HG03460 (cell line): Measurements from ENCODE around the gene RIMBP2.

Experiments used
- ATAC-seq: cut with Tn5 transposase; IDR thresholded peaks from one replicate; pipeline ENCODE4 v1.9.1; 2021; ENCODE audit not compliant: unreplicated experiment

RIMBP2 gene

GRCh38 chr12:130454296-130454695, 261.8 kb downstream of the RIMBP2 start:
- ATAC-seq = no peak

DNA sequence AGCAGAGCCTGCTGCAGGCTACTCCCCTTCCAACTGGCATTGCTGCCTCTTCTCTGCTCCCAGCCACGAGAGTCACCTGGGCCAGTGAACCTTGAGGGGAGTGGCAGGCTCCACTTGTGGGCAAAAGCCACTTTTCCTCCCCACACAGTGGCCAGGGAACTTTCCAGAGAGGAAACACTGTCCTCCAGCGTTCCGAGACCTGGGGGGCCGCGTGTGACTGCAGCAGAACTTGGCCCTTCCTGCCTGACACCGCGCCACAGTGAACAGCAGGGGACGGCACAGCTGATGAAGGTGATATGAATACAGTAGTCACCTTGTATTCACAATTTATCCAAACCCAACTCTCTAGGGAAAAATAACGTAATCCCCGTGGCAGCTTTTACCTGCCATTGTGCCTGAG, 263.6 kb downstream of the RIMBP2 start:
- no peak for ATAC-seq

DNA sequence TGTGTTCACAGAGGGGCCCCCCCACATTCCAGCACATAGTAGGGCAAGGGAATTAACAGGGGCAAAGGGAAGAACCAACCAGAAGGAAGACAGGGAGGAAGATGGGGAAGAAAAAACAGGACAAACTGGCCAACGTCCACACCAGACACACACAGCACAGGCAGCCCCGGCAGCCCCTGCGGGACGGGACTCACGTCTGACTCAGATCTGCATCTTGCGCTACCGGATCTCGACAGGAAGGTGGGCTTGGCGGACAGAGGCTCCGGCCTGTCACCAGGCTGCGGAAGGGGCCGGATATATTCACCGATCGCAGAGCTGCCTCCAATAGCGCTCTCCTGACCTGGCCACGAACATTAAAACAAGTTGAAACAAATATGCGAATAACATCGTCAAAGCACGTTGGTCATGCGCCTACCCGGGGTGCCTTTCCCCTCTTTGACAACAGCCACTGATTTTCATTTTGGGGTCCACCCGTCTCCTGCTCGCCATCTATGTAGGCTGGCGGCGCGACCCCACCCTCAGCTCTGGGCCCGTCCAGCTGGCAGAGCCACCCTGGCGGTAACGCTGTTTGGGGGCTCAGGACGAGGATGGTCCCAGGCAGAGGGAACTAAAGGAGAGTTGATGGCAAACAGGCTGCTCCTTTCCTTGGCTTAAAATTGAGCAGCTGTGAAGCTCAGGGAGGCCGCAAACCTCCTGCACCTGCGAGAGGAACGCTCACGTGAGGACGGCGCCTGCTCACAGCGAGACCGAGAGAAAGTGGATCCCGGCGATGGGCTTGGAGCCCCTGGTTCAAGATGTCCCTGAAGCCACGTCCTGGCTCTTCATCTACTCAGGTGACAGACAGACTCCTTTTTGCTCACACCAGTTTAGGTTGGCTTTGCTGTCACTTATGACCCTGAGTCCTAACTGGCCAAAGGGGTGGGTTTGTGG, 264.8 kb downstream of the RIMBP2 start:
- no peak for ATAC-seq

DNA sequence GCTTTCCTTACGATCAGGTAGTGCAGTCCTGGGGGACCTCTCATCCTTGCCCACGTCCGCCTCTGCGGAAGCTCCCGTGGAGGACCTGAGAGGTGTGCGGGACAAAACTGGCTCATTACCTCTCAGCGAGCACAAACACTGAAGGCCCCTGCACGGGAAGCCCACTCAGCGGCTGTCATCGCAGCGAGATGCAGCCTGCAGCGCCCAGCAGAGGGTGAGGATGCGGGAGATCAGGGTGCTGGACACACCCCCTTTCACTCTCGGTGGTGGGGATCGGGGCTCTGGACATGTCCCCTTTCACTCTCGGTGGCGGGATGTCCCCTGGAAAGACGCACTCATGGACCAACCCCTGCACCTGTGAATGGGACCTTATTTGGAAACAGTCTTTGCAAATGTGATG, 266.8 kb downstream of the RIMBP2 start:
- no peak for ATAC-seq

DNA sequence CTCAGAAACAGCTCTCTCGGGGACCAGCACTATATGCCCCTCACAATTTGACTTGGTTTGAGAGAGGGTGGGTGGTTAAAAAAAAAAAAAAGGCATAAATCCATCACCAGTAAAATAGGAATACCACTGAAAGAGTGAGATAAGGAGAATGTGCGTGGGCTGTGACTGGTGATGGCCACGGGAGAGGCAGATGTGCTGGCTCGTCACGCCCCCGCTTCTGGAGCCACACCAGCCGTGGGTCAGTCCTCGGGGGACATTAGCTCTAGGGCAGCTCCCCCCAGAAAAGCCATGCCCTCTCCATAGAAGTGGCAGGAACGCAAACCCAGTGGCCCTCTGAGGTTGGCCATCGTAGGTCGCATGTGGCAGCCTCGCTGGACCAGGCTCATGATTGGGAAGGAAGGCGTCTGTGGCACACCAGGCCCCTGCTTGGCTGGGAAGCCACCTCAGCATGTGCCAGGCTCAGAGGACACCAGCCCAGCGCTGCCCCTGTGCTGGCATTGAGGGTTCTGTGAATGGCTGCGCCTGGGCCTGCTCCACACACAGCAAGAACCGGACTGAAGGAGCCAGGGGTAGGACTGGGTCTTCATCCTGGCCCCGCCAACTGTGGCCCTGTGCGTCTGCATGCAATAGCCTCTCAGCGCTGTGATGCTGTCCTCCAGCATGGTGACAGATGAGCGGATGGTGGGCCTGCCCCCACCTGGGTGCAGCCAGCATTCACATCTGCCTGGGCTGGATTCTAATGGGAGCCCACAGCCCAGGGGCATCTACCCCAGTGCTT, 267.9 kb downstream of the RIMBP2 start:
- no peak for ATAC-seq

- no peak for ATAC-seq
Measured at GRCh38 chr12:130447655-130447965, 268.5 kb downstream of the RIMBP2 start.

DNA sequence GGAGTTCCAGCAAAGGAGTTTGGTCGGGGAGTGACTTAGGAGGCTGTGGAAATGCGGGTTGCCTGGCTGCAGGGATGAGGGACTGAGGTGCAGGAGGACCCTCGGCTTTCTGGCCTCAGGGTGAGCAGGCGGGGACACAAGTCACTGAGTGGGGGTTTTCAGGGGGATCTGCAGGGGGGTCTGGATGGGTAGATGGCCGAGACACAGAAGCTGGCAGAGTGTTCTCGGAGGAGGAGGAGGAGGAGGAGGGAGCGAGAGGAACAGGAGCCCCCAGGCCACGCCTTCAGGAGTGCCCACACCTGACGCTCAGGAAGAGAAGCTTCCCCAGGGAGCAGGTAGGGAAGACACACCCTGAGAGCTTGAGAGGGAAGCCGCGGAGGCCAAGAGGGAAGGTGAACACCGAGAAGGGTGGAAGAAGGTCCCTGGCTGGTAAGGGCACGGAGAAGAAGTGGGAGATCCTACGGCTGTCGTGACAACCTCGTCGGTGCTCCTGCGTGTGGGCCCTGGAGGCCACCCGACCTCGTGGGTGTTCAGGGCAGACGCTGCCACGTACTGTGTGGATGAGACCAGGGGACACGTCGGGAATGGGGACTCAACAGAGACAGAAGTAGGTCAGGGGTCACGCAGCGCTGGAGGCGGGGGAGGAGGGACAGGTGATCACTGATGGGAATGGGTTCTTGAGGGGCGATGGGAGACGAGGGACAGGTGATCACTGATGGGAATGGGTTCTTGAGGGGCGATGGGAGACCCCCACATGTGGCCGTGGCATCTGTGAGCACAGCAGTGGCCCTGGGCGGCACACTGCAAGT, 269.0 kb downstream of the RIMBP2 start:
- ATAC-seq = no peak

DNA sequence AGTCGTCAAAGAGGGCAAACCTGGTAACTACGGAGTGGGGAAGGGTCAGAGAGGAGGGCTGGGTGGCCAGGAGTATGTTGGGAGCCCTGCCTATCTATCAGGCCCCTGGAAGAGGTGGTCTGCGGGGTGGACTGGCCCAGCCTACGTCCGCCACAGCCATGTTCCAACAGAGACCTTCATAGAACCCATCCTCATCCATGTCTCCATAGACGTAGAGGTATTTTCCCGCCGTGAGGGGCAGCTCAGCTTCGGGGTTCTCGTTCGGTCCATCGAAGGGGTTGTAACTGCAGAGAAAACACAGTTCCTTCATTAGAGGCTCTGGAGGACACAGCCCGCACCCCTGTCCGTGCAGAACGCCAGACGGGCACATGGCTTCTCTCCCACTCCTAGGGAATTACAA, 271.1 kb downstream of the RIMBP2 start:
- no peak for ATAC-seq

GRCh38 chr12:130444061-130444460, 272.0 kb downstream of the RIMBP2 start:
- ATAC-seq = no peak

- no peak for ATAC-seq
Measured at GRCh38 chr12:130441771-130442760, 274.0 kb downstream of the RIMBP2 start.

- ATAC-seq = no peak
Measured at GRCh38 chr12:130440411-130441080, 275.6 kb downstream of the RIMBP2 start.

- no peak for ATAC-seq
Measured at GRCh38 chr12:130439250-130439649, 276.8 kb downstream of the RIMBP2 start.

GRCh38 chr12:130438711-130439110, 277.4 kb downstream of the RIMBP2 start:
- ATAC-seq = no peak

GRCh38 chr12:130438243-130438620, 277.9 kb downstream of the RIMBP2 start:
- ATAC-seq = no peak

DNA sequence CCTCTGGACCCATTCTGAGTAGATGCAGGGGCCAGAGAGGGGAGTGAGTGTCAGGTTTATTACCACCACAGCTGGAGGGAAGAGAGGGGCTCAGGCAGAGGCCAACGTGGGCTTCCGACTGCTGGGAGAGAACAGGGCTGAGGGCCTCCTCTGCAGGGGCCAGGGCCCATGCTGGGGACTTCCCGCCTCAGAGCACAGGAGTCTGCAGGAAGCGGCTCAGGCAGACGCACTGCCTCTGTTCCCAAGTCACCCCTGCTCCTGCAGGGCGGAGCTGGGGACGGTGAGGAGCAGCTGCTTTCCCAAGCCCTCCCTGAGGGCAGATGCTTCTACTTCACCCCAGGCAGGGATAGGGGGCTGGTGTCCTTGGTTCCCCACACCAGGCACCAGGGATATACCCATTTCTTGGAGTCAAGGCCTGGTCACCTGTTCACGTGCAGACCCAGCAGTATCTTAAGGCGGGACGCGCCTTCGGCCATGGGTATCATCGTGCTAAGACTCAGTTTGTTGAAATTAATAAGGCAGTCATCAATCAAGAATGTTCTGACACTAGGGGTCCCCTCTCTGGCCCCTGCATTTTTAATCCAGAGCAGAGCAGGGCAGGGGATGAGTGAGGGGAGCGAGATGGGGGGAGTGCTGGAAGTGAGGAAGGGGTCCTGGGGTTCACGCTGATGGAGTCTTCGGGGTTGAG, 278.4 kb downstream of the RIMBP2 start:
- no peak for ATAC-seq

GRCh38 chr12:130436741-130437501, 279.2 kb downstream of the RIMBP2 start:
- no peak for ATAC-seq

DNA sequence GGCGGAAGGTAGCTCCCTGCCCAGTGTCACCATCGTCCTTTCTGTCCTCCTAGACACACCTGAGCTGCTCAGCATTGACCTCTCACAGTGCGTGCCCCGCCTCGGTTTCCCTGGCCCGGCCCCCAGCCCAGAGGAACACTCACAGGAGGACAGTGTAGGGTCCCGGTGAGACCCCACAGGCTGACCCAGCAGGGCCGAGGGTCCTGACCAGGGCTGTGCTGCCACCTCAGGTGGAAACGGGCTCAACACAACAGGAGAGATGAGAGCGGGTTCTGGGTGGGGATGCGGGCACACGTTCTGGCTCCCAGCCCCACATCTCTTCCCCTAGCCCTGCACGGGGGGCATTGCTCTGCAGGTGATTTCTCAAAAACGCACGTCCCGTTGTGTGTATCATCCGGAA, 280.3 kb downstream of the RIMBP2 start:
- no peak for ATAC-seq

DNA sequence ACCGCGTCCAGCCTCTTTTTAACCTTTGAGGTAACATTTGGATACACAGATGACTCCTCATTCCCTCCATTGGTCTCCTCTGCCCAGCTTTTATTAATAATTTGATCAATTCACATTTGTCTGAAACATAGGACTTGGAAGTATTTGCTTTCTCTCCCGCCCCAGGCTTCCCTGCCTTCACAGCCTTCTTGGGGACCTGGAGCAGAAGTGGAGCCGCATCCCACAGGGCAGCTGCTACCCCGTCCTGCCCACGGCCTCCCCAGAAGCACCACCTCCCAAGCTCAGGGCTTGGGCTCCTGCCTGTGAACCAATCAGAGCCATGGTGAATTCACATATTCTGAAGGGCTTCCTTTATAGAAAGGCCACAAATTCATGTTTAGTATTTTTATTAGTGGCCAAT, 280.8 kb downstream of the RIMBP2 start:
- ATAC-seq = no peak
